Panc1 (cell line): ENCODE results near the gene EP400. TPM values are rescaled to one million over a fixed set of nuclear protein-coding genes. Genes with fewer than 3 reads are reported as not detected.

ENCODE experiments used
- ATAC-seq: fragments of 200-7000 bp; cut with Tn5 transposase; 2 replicates; pipeline ENCODE4 v1.9.1; 2020; ENCODE audit warnings: mild to moderate bottlenecking, moderate library complexity
- BruUV-seq: library from RNA; stranded (reverse); fragments of 400-500 nt; replicated peaks from 2 replicates; lab custom pipeline; 2021; lab: Mats Ljungman, UMichigan
- CTCF ChIA-PET: fragments of 300-600 bp; sonication (Branson Sonifier 250); formaldehyde crosslinking; loops from one replicate; lab custom pipeline; 2022; ENCODE audit warnings: antibody characterized with exemption; lab: Charles Lee
- POLR2A ChIA-PET: fragments of 300-600 bp; sonication (Branson Sonifier 250); formaldehyde crosslinking; loops from one replicate; lab custom pipeline; 2022; ENCODE audit warnings: antibody characterized with exemption; lab: Charles Lee
- DNase-seq: peaks from one replicate; pipeline ENCODE4 v3.0.0-alpha.2; 2010; ENCODE audit warnings: low read depth, low spot score
- H3K27ac ChIP-seq: 2 replicates; pipeline ENCODE4 v1.5.1; 2011; ENCODE audit warnings: mild to moderate bottlenecking, low read length, inconsistent platforms
- H3K27me3 ChIP-seq: fragments of 200-500 bp; sonication (Bioruptor generic); 2 replicates; pipeline ENCODE4 v1.6.0; 2014; ENCODE audit warnings: low read length, inconsistent platforms; ENCODE audit not compliant: control insufficient read depth, insufficient read depth
- H3K36me3 ChIP-seq: fragments of 200-500 bp; sonication (Bioruptor generic); 2 replicates; pipeline ENCODE4 v1.5.1; 2014; ENCODE audit warnings: inconsistent platforms, mild to moderate bottlenecking, low read length, moderate library complexity; ENCODE audit not compliant: control insufficient read depth, insufficient read depth
- H3K4me1 ChIP-seq: 2 replicates; pipeline ENCODE4 v1.5.1; 2011; ENCODE audit warnings: inconsistent platforms, mild to moderate bottlenecking, low read length, moderate library complexity; ENCODE audit not compliant: control insufficient read depth, insufficient read depth
- H3K4me3 ChIP-seq, 2 experiments: 2 replicates each; pipeline ENCODE4 v1.5.1; 2011 to 2012; ENCODE audit warnings: low read depth in 2 of 2, low read length in 2 of 2, mild to moderate bottlenecking in 2 of 2, inconsistent platforms in 1 of 2, moderate library complexity in 1 of 2
- H3K9me3 ChIP-seq: fragments of 200-500 bp; sonication (Bioruptor generic); 2 replicates; pipeline ENCODE4 v1.5.1; 2014; ENCODE audit warnings: low read depth, mild to moderate bottlenecking, inconsistent platforms, low read length, moderate library complexity; ENCODE audit not compliant: control insufficient read depth, insufficient read depth
- CTCF ChIP-seq: fragments of 450-650 bp; IDR thresholded peaks from 2 replicates; pipeline ENCODE4 v1.5.1; 2017; ENCODE audit warnings: mild to moderate bottlenecking
- POLR2AphosphoS5 ChIP-seq: IDR thresholded peaks from 2 replicates; pipeline ENCODE4 v1.6.1; 2012; ENCODE audit warnings: mild to moderate bottlenecking, low read depth, low read length, moderate library complexity
- REST ChIP-seq, 2 experiments: IDR thresholded peaks; 2 replicates each; pipeline ENCODE4 v1.6.1; 2011 to 2012; ENCODE audit warnings: low read depth in 2 of 2, control low read depth in 1 of 2, low read length in 1 of 2, mild to moderate bottlenecking in 1 of 2, moderate library complexity in 1 of 2; ENCODE audit not compliant: insufficient read depth in 1 of 2
- SIN3A ChIP-seq: IDR thresholded peaks from 2 replicates; pipeline ENCODE4 v1.6.1; 2012; ENCODE audit warnings: low read depth, mild to moderate bottlenecking, low read length, moderate library complexity, borderline replicate concordance; ENCODE audit not compliant: insufficient read depth
- TCF7L2 ChIP-seq: IDR thresholded peaks from 2 replicates; pipeline ENCODE4 v1.6.1; 2011; ENCODE audit warnings: mild to moderate bottlenecking, low read depth, low read length, inconsistent platforms
- in situ Hi-C: cut with HindIII; loops from 2 replicates; pipeline ENCODE4 v1.10.0; 2016; ENCODE audit warnings: low sequenced_read_pairs, low pct_unique_long_range_greater_than_20kb
- intact Hi-C: fragments of 100-400 bp; cut with micrococcal nuclease; formaldehyde crosslinking; loops from one replicate; pipeline ENCODE4 v1.10.0; 2022; ENCODE audit not compliant: unreplicated experiment
- total RNA-seq: library from RNA; stranded (reverse); gene quantifications from one replicate; pipeline ENCODE4 v1.2.1, GENCODE V29; 2021; ENCODE audit not compliant: unreplicated experiment

The EP400 gene
- total RNA-seq, 1 experiment from 2014 or later: 59.4 TPM

- H3K4me1 ChIP-seq: no peaks in the 10 kb centered on the region
- no peak for DNase-seq
- peaks cover 6% of the 10 kb centered on the region for H3K36me3 ChIP-seq
- TF ChIP-seq SIN3A (no peak), CTCF (no peak), REST (IDR thresholded peaks at IDR 0.05; ENCODE audit: insufficient read depth in 1 of 2, low read depth in 2 of 2, low read length in 1 of 2) (no peak), POLR2AphosphoS5 (no peak), TCF7L2 (no peak)
- H3K27ac ChIP-seq: no peak overlapping the region
- ChIA-PET POLR2A (no interaction called here), CTCF (no interaction called here)
- peak; percentile 42; the same call in 1 of the 2 replicates for ATAC-seq
- BruUV-seq: no TSS peak
- no peaks in the 10 kb centered on the region for H3K9me3 ChIP-seq
- in situ Hi-C loops: no loop called here
- no peaks in the 10 kb centered on the region for H3K27me3 ChIP-seq
- H3K4me3 ChIP-seq: no peak overlapping the region
- intact Hi-C loops: no loop called here
Observed at GRCh38 chr12:132014915-132015280, 65.2 kb downstream of the EP400 start.

DNA sequence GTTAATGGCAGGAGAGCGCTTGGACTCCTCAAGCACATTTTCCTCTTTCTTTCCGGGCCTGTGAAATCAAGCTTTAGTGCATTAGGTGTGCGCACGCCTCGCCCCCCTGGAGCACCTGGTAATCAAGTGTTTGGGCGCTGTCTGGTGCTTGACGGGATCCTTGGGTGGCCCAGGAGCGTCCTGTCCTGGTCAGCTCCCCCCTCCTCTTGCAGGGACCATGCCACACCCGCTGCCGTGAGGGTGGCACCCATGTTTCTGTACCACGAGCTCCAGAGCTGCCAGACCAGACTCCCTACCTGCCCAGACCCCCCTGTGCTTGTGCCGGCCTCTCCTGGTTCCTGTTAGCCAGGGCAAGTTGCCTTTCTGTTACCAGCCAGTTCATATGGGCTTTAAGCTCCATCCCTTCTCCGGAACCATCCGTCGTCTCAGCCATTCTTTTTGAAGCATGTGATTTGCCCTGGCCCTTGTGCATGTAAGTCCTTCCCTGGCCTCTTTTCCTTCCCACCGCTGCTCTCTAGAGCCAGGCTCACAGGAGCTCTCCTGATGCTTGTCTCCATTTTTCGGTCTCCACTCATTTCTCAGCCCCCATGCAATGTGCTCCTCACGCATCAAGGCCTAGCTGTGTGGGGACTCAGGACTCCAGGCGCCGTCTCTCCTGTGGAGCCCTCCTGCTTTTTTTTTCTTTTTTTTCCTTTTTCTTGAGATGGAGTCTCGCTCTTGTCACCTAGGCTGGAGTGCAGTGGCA lies 66.1 kb downstream of the EP400 start:
- Histone ChIP-seq H3K4me1 (no peaks in the 10 kb centered on the region), H3K9me3 (no peaks in the 10 kb centered on the region), H3K27me3 (no peaks in the 10 kb centered on the region), H3K27ac (no peak overlapping the region), H3K36me3 (peaks cover 10% of the 10 kb centered on the region), H3K4me3 (no peak overlapping the region)
- in situ Hi-C loops (no loop called here), intact Hi-C loops (no loop called here)
- no peak for ATAC-seq
- ChIA-PET CTCF (no interaction called here), POLR2A (no interaction called here)
- no peak for DNase-seq
- TF ChIP-seq POLR2AphosphoS5 (no peak), CTCF (no peak), REST (IDR thresholded peaks at IDR 0.05; ENCODE audit: insufficient read depth in 1 of 2, low read depth in 2 of 2, low read length in 1 of 2) (no peak), SIN3A (no peak), TCF7L2 (no peak)
- no TSS peak for BruUV-seq
